GM18868 (cell line): ENCODE data around the gene GNG7.
"Not testable (repeated sequence)": the region's sequence is repeated elsewhere in the genome, so short reads cannot be mapped to it uniquely, and the experiment has no call there.

Experiments
- ATAC-seq: cut with Tn5 transposase; IDR thresholded peaks from one replicate; pipeline ENCODE4 v1.9.1; 2021; ENCODE audit warnings: mild to moderate bottlenecking, moderate library complexity; ENCODE audit not compliant: unreplicated experiment

Gene GNG7

DNA sequence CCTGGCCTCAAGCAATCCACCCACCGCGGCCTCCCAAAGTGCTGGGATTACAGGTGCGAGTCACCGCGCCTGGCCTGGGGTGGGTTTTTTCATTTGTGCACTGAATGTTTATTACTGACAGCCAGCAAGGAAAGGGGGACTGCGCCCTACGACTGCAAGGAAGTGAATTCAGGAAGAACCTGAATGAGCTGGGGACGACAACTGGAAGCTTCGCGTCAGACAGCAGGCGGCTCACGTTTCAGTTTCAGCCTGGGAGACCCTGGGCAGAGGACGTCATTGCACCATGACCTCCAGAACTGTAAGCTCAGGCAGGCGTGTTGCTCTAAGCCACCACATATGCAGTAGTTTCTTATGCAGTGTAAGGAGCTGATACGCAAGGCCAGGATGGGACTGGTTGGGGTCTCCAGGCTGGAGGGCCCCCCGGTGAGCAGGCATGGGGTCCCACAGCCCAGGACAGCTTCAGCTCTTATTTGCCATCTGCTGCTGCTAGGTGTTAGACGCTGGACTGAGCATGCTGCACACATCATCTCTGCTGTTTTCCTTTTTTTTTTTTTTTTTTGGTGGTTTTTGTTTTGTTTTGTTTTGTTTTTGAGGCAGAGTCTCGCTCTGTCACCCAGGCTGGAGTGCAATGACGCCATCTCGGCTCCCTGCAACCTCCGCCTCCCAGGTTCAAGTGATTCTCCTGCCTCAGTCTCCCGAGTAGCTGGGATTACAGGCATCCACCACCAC is 160.0 kb downstream of the GNG7 start:
- ATAC-seq, result no peak

DNA sequence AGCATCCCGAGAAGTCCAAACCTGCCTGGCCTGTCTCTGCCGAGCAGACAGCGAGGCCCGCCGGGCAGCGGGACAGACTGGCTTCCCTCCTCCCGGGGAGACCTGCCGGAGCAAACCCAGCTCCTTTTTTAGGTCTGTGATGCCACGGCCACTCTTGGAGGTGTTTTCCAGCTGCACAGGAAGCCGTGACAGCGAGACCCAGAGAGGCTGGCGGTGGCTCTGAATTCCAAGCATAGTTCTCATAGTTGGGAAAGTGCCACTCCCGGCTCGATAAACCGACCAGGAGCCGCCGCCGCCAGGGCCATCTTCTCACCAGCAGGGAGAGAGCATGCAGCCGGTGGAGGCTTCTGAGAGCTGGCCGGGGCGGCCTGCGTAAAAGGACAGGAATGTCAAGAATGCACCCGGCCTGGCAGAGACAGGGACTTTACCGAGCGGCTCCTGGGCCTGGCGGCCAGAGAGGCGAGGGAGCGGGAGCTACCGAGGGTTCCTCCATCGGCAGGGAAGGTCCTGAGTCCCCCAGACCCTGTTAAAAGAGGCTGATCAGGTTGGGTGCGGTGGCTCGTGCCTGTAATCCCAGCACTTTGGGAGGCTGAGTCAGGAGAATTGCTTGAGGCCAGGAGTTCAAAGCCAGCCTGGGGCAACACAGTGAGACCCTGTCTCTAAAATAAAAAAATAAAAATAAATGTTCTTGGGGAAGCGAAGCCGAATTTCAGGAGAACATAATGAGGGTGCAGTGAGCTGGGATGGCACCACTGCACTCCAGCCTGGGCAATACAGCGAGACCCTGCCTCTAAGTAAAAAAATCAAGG is 161.6 kb downstream of the GNG7 start:
- ATAC-seq, result no peak

DNA sequence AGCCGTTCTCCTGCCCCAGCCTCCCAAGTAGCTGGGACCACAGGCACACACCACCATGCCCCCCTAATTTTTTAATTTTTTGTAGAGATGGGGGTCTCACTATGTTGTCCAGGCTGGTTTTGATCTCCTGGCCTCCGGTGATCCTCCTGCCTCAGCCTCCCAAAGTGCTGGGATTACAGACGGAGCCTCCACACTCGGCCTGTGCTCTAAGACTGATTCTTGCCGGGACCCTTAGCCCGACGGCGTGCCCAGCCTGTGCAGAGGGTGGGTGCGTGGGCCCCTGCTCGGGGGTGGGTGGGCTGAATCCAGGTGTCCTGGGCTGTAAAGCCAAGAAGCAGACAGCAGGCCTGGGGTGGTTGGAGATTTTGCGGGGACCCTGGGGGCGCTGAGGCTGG is 162.2 kb downstream of the GNG7 start:
- no peak for ATAC-seq

DNA sequence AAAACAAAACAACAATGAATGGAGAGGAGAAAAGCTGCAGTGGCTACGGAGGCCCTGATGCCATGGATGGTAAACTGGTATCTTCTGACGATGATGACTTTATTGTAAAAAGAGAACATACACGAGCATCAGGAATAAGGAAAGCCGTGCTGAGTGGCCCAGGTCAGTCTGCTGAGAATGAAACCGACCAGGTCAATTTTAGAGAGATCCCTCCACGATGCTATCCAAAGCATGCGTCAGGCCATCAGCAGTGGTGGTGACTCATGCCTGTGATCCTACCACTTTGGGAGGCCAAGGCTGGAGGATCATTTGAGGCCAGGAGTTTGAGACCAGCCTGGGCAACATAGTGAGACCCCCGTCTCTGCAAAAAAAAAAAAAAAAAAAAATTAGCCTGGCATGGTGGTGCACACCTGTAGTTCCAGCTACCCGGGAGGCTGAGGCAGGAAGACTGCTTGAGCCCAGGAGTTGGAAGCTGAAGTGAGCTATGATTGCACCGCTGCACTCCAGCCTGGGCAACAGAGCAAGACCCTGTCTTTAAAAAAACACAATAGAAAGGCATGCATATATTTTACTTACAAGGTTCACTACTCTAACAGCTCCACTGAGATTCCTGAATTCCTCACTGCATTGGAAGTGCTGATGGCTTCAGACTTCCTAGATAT is 164.3 kb downstream of the GNG7 start:
- no peak for ATAC-seq

DNA sequence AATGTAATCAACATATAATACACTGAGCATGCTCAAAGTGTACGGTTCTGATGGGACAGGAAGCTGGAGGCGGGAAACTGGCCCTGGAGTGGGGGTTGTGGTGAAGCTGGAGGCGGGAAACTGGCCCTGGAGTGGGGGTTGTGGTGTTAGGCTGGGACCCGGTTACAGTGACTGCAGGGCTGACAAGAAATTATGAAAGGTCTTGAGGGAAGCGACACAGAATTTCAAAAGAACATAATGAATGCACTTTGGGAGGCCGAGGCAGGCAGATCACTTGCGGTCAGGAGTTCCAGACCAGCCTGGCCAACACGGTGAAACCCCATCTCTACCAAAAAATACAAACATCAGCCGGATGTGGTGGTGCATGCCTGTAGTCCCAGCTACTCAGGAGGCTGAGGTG is 164.9 kb downstream of the GNG7 start:
- ATAC-seq, result not testable (repeated sequence)

DNA sequence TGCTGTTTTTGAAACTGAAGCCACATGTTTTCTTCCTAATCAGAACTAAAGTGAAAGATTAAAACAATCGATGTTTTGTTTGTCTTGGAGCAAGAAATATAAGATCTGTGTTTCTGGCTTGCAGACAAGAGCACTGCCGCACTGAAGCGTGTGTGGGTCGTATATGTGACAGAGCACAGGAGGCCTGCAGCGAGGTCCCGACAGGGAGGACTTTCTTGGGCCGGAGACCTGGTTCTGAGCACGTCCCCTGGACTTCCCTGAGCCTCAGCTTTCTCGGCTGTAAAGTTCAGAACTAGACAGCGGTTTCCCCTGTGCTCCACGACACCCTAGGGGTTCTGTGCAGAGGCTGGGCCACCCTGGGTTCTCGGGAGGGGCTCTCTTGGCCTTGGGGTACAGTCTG is 166.0 kb downstream of the GNG7 start:
- no peak for ATAC-seq

DNA sequence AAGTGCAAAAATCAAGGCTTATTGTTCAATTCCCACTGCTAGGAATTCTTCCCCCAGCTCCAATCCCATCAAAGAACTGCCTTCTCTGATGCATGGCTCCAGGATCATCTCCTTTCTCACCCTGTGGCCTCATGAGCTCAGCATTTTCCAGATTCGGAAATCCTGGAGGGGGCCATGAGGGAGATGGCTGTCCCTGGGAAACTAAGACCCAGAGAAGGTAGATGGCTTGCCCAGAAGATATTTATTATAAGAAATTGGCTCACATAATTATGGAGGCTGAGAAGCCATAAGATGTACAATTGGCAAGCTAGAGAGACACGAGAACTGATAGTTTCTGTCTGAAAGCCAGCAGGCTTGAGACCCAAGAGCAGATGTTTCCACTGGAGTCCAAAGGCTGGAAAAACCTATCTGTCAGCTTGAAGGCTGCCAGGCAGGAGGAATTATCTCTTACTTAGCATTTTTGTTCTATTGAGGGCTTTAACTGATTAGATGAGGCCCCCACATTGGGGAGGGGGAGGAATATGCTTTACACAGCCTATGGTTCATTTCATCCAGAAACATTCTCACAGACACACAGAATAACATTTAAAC is 168.0 kb downstream of the GNG7 start:
- ATAC-seq, result no peak

DNA sequence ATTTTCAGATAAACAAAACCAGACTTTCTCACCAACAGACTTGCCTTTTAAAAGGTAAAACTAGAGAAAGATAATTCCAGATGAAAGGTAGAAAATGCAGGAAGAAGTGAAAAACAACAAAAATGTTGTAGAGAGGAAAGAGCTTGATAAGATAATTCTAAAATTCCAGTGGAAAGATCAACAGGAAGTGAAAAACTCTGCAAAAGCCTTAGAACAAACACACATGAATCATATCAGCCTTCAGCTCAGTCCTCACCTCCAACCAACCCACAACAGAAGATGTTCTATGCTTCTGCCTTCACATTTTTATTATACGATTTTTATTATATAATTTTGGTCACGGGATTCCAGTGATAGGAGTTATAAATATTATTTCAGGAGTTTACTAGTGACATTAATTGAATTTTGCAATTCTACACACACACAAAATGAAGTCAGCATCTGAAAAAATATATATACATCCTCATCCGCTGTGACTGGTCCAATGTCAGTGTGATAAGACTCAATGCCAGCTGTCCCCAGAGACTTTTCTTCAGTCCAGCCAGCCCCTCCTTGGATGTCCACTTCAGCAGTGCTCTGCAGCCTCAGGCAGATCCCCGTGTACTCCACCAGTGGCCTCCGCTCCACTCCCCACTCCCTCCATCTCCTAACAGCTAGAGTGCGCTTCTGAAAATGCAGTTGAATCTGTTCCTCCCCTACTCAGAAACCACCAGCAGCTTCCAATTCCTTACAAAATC is 168.6 kb downstream of the GNG7 start:
- no peak for ATAC-seq

DNA sequence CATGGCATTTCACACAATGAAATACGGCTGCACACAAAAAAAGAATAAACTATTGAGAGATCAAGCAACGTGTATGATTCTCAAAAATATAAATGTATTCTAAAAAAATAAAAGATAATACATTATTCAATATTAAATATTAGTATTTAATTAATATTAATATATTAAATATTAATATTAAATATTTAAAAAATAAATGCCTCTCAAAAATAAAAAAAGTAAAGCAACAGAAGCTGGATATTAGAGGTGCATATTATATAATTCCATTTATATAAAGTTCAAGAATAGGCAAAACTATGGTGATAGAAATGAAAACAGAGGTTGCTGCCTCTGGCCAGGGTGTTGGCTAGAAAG is 169.4 kb downstream of the GNG7 start:
- no peak for ATAC-seq

DNA sequence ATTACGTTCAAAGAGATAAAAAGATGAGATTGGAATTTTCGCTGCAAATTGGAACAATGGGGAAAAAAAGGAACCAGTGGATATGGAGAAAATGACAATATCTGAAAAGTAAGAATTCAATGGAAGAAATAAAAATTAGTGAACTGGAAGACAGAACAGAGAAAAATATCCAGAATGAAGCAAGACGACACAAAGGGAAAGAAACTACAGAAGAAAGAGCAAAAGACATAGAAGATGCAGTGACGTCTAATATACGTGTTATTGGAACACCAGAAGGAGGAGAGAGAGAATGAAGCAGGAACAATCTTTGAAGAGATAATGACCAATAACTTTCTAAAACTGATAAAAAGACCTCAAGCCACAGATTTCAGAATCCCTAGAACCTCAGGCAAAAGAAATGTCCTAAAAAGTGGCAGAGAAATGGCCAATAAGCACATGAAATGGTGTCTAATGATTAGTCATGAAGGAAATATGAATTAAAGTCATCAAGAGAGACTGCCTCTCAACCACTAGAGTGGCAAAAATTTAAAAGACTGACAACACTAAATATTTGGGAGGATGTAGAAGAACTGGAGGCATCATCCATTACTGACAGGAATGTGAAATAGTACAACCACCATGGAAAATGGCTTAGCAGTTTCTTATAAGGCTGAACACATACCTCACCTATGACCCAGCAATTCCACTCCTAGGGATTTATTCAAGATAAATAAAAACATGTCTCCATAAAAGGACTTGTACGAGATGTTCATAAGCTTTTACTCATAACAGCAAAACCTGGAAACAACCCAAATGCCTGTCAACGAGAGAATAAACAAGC is 170.0 kb downstream of the GNG7 start:
- no peak for ATAC-seq

DNA sequence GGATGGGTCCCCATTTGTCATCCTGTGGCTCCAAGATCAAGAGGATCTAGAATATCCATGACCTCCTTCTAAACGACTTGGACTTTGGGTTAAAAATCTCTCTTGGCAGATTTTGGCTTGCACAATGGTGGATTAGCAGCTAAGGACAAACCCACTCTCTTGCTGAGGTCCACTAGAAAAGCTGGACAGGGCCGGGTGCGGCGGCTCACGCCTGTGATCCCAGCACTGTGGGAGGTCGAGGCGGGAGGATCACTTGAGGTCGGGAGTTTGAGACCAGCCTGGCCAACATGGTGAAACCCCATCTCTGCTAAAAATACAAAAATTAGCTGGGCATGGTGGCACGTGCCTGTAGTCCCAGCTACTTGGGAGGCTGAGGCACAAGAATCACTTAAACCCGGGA is 172.6 kb downstream of the GNG7 start:
- not testable (repeated sequence) for ATAC-seq

DNA sequence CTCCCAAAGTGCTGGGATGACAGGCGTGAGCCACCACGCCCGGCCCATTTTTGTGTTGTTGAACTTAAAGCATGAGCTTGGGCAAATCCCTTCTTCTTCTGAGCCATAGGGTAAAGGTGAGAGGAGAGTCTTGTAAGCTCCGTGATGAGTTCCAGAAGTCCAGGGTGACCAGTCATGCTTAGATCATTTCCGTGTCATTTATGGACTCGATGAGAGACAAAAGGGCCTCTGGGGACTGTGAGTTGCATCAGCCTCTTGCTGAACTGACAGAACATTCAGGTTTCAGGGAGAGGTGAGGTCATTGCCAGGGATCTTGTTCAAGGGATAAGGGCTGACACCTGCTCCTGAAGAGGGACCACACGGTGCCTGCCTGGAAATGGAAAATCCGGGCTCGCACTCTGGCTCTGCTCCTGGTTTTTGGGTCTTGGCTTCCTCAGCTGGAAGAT is 173.0 kb downstream of the GNG7 start:
- no peak for ATAC-seq

DNA sequence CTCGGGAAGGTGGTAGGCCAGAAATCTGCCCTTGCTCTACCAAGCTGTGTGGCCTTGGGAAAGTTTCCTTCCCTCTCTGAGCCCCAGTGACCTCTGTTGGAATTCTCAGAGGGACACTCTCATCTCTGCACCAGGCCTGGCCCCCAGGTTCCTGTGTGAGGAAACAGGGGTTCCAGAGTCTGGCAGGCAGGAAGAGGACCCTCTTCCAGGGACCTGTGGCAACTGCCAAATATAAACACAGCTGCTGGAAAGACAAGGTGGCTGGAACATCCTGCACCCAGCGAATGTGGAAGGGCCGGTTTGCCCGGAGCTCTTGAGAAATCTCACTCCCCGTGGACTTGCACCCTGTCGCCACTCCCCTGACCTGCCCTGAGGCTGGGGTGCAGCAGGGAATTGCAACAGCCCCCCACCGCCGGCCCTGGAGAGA is 173.8 kb downstream of the GNG7 start:
- no peak for ATAC-seq

DNA sequence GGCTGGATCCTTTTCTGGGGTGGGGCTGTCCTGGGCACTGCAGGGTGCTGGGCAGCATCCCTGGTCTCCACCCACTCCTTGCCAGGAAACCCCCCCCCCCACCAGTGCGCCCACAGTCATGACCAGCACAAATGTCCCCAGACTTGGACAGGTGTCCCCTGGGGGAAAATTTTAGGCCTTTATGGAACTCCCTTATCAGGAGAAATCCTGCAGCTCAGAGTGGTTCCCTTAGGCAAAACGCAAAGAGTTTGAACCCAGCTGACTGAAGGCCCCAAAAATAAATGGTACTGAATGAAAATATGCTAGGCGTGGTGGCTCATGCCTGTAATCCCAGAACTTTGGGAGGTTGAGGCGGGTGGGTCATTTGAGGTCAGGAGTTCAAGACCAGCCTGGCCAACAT is 174.8 kb downstream of the GNG7 start:
- no peak for ATAC-seq

DNA sequence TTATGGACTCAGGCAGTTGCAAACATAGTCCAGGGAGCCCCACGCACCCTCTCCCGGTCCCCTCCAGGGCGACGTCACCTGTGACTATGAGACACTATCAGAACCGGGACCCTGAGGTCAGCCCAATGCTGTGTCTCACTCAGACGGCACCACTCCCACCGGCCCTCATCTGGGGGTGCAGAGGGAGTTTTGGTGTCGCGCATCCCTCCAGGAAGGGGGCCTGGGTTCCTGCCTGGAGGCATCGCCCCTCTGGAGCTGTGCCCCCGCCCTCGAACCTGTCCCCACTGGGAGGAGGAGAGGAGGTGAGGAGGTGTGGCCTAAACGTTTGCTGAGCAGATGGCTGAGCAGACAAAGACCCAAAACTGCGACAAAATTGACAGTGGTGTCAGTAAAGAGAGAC is 175.3 kb downstream of the GNG7 start:
- no peak for ATAC-seq

DNA sequence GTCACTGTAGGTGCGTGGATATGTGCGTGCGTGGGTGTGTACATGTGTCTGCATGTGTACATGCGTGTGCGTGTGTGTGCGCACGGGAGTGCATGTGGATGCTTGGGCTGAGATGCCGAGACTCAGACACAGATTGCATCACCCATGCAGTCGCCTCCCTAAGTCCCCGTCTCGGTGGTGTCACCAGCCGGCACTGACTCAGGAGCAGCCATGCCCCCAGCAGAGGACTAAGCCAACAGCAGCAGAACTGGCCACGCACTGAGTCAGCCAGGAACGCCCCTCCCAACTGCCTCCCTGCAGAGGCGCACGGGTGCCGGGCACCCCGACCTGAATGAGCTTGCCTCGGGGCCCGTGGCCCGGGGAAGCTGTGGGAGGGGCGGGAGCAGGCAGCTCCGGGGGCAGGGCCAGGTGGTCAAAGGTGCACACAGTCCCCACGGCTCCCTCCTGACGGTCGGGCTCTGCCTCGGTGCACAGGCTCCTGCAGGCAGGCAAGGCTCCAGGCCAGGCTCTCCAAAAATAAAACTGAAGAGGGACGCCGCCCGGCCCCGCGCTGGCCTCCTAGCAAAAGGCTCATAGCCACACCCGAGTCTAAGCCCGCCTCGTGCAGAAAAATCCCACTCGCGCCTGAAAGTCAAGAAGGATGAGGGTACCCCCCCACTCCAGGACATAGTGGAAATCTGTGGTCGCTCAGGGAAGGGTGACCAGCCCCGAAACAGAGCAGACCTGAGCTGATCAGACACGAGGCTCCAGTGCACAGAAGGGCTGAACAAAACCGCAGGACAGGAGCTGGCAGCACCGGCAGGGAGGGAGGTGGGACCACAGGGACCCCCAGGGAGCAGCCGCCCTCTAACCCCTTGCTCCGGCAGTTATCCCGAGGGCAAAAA is 177.4 kb downstream of the GNG7 start:
- no peak for ATAC-seq

DNA sequence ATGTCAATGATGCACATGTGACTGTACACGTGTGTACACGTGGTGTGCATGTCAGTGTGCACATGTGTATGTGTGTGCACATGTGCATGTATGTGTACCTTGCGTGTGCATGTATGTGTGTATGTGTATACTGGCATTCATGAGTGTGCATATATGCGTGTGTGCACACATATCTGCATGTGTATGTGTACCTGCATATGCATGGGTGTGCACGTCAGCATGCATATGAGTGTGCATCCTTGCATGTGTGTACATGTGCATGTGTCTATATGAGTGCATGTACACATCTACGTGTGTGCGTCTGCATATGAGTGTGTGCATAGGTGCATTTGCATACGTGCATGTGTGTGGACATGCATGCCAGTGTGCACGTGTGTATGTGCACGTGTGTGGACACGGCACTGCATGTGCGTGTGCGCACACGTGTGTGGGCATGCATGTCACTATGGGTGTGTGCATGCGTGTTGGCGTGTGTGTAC is 178.1 kb downstream of the GNG7 start:
- no peak for ATAC-seq

DNA sequence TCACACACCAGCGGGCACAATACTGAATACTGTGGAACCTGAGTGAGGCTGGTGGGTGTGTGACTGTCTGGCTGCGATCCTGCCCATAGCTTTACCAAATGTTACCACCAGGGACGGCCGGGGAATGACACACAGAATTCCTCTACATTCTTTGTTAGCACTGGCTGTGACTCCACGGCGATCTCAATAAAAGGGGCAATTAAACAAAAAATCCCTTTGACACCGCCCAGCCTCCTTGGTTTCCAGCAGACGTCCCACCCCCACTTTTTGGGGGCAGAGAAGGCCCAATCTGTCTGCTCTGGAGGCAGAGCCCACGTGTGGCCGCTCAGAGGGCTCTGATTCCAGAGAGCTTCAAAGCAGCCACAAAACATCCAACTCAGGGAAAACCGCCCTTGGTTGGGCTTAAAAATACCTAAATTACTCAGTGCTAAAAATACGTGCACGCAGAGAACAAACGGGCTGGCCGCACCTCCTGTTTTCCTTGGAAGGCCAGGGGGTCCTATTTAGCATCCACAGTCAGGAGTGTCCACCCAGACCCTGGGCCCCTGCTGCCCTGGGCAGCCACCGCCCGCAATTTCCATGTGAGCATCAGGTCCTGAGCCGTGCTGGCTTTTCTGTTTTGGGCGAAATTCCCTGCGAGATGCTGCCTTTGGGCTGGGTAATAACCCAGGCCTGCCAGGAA is 178.7 kb downstream of the GNG7 start:
- ATAC-seq, result no peak
